Body of pancreas (tissue), 4 donors: ENCODE data around the gene SCAANT1.

ENCODE experiments used
- CTCF ChIP-seq, 7 experiments: fragments of 450-650 bp in 4 of 7; fragments of 200-600 bp in 3 of 7; sonication (generic) in 3 of 7; IDR thresholded peaks; one replicate each; pipeline ENCODE4 v1.5.1; 2016 to 2019; ENCODE audit warnings: antibody characterized with exemption in 7 of 7
- POLR2A ChIP-seq, 3 donors: fragments of 450-650 bp; IDR thresholded peaks; one replicate each; pipeline ENCODE4 v1.6.1; 2016; ENCODE audit warnings: antibody characterized with exemption in 3 of 3, mild to moderate bottlenecking in 2 of 3

- peak in 4 of 7 experiments; percentile 21 to 42 (median 37) for TF ChIP-seq CTCF (IDR thresholded peaks at IDR 0.05)
- TF ChIP-seq POLR2A (IDR thresholded peaks at IDR 0.05) = peak; percentile 80 to 85 (median 84)
Measured at GRCh38 chr3:63911873-63912767, at the start of gene SCAANT1.
